ENCODE measurements around the gene VTI1A. TPM values are rescaled to one million over a fixed set of nuclear protein-coding genes. Genes with fewer than 3 reads are reported as not detected.

VTI1A gene
- total RNA-seq, 3 donors from 2014 or later (not counting 1 experiment from before 2014, with no cell fraction given), result 62.6 to 77.6 (median 68.2) TPM

DNA sequence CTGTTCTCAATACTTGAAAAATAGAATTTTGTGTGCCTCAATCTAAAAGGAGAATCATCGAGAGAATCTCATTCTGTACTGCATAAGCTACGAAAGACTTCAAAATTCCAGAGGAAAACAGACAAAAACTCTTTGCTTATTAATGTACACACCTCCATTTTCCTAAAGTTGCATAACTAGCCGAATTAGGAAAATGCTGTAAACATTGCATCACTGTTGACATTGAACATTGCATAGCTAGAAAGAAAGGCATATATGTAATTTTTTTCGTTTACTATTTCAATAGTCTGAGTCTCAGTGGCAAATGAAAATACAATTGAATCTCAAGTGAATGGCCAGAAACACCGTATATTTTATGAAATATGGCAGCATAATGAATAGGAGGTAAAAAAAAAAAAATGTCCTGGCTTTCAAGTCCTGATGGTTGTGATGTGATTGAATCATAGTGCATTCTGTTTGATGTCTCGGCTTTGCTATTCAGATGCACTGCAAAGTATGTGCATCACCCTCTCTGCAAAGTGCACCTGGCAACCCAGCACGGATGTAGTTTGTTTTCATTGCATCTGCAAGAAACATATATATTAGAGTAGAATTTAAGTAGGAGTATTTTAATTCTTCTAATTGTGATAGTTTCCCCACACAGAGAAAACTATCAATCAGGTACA is 196.7 kb downstream of the VTI1A start:
- H3K9me3 ChIP-seq (ENCODE audit: control insufficient read depth, insufficient read depth, low read length), result no peaks in the 10 kb centered on the region
- DNase-seq, result no peak
- Mint-ChIP-seq H3K9me3 (no peaks in the 10 kb centered on the region), H3K4me1 (peaks cover 5 to 6% of the 10 kb centered on the region in 2 donors), H3K27ac (no peak overlapping the region), H3K27me3 (ENCODE audit: low read depth in 2 of 2) (no peaks in the 10 kb centered on the region), H3K36me3 (no peaks in the 10 kb centered on the region), H3K4me3 (no peak overlapping the region)
- TF ChIP-seq, protein P1, sequence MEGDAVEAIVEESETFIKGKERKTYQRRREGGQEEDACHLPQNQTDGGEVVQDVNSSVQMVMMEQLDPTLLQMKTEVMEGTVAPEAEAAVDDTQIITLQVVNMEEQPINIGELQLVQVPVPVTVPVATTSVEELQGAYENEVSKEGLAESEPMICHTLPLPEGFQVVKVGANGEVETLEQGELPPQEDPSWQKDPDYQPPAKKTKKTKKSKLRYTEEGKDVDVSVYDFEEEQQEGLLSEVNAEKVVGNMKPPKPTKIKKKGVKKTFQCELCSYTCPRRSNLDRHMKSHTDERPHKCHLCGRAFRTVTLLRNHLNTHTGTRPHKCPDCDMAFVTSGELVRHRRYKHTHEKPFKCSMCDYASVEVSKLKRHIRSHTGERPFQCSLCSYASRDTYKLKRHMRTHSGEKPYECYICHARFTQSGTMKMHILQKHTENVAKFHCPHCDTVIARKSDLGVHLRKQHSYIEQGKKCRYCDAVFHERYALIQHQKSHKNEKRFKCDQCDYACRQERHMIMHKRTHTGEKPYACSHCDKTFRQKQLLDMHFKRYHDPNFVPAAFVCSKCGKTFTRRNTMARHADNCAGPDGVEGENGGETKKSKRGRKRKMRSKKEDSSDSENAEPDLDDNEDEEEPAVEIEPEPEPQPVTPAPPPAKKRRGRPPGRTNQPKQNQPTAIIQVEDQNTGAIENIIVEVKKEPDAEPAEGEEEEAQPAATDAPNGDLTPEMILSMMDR (IDR thresholded peaks at IDR 0.05), result no peak
- ATAC-seq, result no peak
- no peaks in the 10 kb centered on the region for H3K36me3 ChIP-seq (ENCODE audit: control insufficient read depth, insufficient read depth, low read length)
- no peaks in the 10 kb centered on the region for H3K27me3 ChIP-seq (ENCODE audit: control insufficient read depth, insufficient read depth, low read length)
- H3K4me3 ChIP-seq (ENCODE audit: low read length), result no peak overlapping the region
- intact Hi-C loops (cut with micrococcal nuclease), result no loop called here
- H3K27ac ChIP-seq (ENCODE audit: low read length), result no peak overlapping the region
- 97% methylated on average over 6 of the region's 7 CpGs for WGBS (ENCODE audit: insufficient coverage)
- no peaks in the 10 kb centered on the region for H3K4me1 ChIP-seq (ENCODE audit: control insufficient read depth, insufficient read depth, low read length)

DNA sequence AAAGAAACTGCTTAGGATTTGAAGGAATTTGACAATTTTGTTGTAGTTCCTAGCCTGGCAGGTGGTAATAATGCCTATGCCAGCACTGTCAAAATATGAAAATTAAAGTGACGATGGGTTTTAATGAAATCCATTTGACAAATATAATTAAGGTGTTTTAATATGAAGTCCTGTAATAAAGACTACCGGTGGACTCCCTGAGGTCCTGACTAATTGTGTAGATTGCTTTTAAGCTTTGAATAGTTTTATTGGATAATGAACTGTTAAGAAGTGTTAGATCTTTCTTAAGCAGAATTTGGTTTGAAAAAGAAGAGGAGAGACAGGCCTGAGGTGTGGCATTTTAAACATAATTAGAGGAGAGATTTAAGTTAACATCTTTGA is 197.2 kb downstream of the VTI1A start:
- H3K4me1 ChIP-seq (ENCODE audit: control insufficient read depth, insufficient read depth, low read length), result no peaks in the 10 kb centered on the region
- Mint-ChIP-seq H3K9me3 (no peaks in the 10 kb centered on the region), H3K27ac (no peak overlapping the region), H3K27me3 (ENCODE audit: low read depth in 2 of 2) (no peaks in the 10 kb centered on the region), H3K36me3 (no peaks in the 10 kb centered on the region), H3K4me1 (peaks cover 5 to 6% of the 10 kb centered on the region in 2 donors), H3K4me3 (no peak overlapping the region)
- no peak overlapping the region for H3K4me3 ChIP-seq (ENCODE audit: low read length)
- no peak overlapping the region for H3K27ac ChIP-seq (ENCODE audit: low read length)
- DNase-seq (no peak), ATAC-seq (no peak)
- intact Hi-C loops (cut with micrococcal nuclease), result no loop called here
- H3K27me3 ChIP-seq (ENCODE audit: control insufficient read depth, insufficient read depth, low read length), result no peaks in the 10 kb centered on the region
- TF ChIP-seq, protein P1 (IDR thresholded peaks at IDR 0.05), result no peak
- H3K36me3 ChIP-seq (ENCODE audit: control insufficient read depth, insufficient read depth, low read length), result no peaks in the 10 kb centered on the region
- WGBS (ENCODE audit: insufficient coverage), result 100% methylated on average over 2 of the region's 2 CpGs
- no peaks in the 10 kb centered on the region for H3K9me3 ChIP-seq (ENCODE audit: control insufficient read depth, insufficient read depth, low read length)

DNA sequence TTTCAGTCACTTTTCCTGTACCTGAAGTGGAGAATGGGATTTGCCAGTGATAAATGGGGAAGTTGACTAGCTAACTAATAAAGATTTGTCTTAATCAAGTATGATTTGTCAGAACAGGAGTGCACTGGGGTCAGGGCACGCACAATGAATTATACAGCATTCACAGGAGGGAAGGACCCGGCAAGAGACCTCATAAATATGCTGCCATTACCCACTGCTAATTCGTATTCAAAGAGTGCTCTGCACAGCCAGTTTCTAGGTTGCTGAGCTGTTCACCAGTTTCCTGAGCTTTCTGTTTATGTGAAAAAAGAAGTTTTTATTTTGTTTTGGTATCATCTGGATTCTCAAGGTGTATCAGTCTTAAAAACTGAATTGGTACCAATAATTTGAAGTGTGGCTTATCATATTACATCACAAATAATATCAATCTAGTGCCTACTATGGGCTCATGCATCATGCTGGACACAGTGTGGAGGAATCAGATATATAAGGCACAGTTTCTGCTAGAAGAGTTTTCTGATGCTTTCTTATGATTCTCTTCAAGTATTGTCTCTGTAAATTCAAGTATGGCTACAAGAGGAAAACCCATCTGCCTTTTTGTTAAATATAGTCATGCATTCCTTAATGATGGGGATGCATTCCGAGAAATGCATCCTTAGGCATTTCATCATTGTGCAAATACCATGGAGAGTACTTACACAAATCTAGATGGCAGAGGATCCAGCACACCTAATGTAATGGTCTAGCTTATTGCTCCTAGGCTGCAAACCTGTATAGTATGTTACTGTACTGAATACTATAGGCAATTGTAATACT is 202.2 kb downstream of the VTI1A start:
- DNase-seq (no peak), ATAC-seq (no peak)
- no peaks in the 10 kb centered on the region for H3K36me3 Mint-ChIP-seq
- no peaks in the 10 kb centered on the region for H3K27me3 Mint-ChIP-seq (ENCODE audit: low read depth in 2 of 2)
- WGBS (ENCODE audit: insufficient coverage), result 85% methylated on average over 4 of the region's 4 CpGs
- no peaks in the 10 kb centered on the region for H3K36me3 ChIP-seq (ENCODE audit: control insufficient read depth, insufficient read depth, low read length)
- no peaks in the 10 kb centered on the region for H3K9me3 Mint-ChIP-seq
- H3K27ac Mint-ChIP-seq, result no peak overlapping the region
- no peaks in the 10 kb centered on the region for H3K4me1 ChIP-seq (ENCODE audit: control insufficient read depth, insufficient read depth, low read length)
- no peak overlapping the region for H3K4me3 Mint-ChIP-seq
- intact Hi-C loops (cut with micrococcal nuclease), result no loop called here
- H3K9me3 ChIP-seq (ENCODE audit: control insufficient read depth, insufficient read depth, low read length), result no peaks in the 10 kb centered on the region
- no peak overlapping the region for H3K27ac ChIP-seq (ENCODE audit: low read length)
- TF ChIP-seq, protein P1 (IDR thresholded peaks at IDR 0.05), result no peak
- no peaks in the 10 kb centered on the region for H3K27me3 ChIP-seq (ENCODE audit: control insufficient read depth, insufficient read depth, low read length)
- peaks cover 0 to 4% of the 10 kb centered on the region in 2 donors for H3K4me1 Mint-ChIP-seq
- H3K4me3 ChIP-seq (ENCODE audit: low read length), result no peak overlapping the region
